HepG2 (cell line): ENCODE results near the gene THADA. TPM values are rescaled to one million over a fixed set of nuclear protein-coding genes. Genes with fewer than 3 reads are reported as not detected.

Source experiments
- ATF7 ChIP-seq, 2 experiments: fragments of 450-650 bp in 1 of 2; sonication (generic) in 1 of 2; formaldehyde crosslinking in 1 of 2; IDR thresholded peaks; 2 replicates each; pipeline versions ENCODE4 v1.4.0 to v1.6.1; 2016 to 2020; ENCODE audit warnings: antibody characterized with exemption in 1 of 2, mild to moderate bottlenecking in 1 of 2, missing genetic modification reagents in 1 of 2
- KAT7 ChIP-seq: IDR thresholded peaks from 2 replicates; pipeline ENCODE4 v1.6.1; 2018; ENCODE audit warnings: borderline replicate concordance, missing compliant biosample characterization
- MEIS1 ChIP-seq: sonication (generic); formaldehyde crosslinking; IDR thresholded peaks from 2 replicates; pipeline ENCODE4 v1.9.0; 2021; ENCODE audit warnings: mild to moderate bottlenecking, missing genetic modification reagents, moderate library complexity, borderline replicate concordance
- MLX ChIP-seq: IDR thresholded peaks from 2 replicates; pipeline ENCODE4 v1.6.1; 2016
- SMAD1 ChIP-seq: sonication (generic); formaldehyde crosslinking; IDR thresholded peaks from 2 replicates; pipeline ENCODE4 v1.4.0; 2020; ENCODE audit warnings: missing genetic modification reagents, low read depth, mild to moderate bottlenecking, borderline replicate concordance
- TFAP4 ChIP-seq: sonication (generic); IDR thresholded peaks from 2 replicates; pipeline ENCODE4 v1.6.1; 2016; ENCODE audit warnings: low read depth, borderline replicate concordance
- ZBTB4 ChIP-seq: sonication (generic); formaldehyde crosslinking; IDR thresholded peaks from 2 replicates; pipeline ENCODE4 v1.4.0; 2020; ENCODE audit warnings: missing genetic modification reagents, mild to moderate bottlenecking, borderline replicate concordance
- ZNF567 ChIP-seq: sonication (generic); formaldehyde crosslinking; IDR thresholded peaks from 2 replicates; pipeline ENCODE4 v1.8.1; 2023; ENCODE audit warnings: mild to moderate bottlenecking, missing genetic modification reagents, borderline replicate concordance
- ZNF580 ChIP-seq: IDR thresholded peaks from 2 replicates; pipeline ENCODE4 v1.6.1; 2016; ENCODE audit warnings: low read depth, borderline replicate concordance
- polyA plus RNA-seq, 8 experiments: library from polyadenylated mRNA; depleted of rRNA in 3 of 8; stranded (reverse) in 7 of 8; unstranded in 1 of 8; fragments of >200 nt; fragmentation: Illumina TruSeq in 4 of 8; extraction: Trizol in 4 of 8; gene quantifications; 2 replicates each; pipeline versions ENCODE4 v1.2.1 to v1.2.3, GENCODE V29; 2011 to 2016; ENCODE audit warnings: low read depth in 4 of 8, missing spikeins in 1 of 8, mixed read lengths in 1 of 8; ENCODE audit not compliant: insufficient read depth in 1 of 8
- total RNA-seq, 5 experiments: library from RNA; depleted of rRNA; stranded (reverse); fragments of >200 nt; fragmentation: Illumina TruSeq; extraction: Trizol; gene quantifications; 2 replicates each; pipeline ENCODE4 v1.2.3, GENCODE V29; 2016; ENCODE audit warnings: low read depth in 1 of 5
- TF ChIP-seq, protein P1 (sequence below): sonication (generic); formaldehyde crosslinking; IDR thresholded peaks from 2 replicates; pipeline ENCODE4 v1.4.0; 2020; ENCODE audit warnings: mild to moderate bottlenecking, missing genetic modification reagents

Gene THADA
- total and polyA plus RNA-seq, 2 of the 13 experiments (the other 11 are each of a cell fraction or from before 2014, with no cell fraction given) = 12.7 to 21.7 TPM

GRCh38 chr2:43210125-43210466, 385.7 kb downstream of the THADA start (continued):
- TF ChIP-seq TFAP4 (no peak), ATF7 (IDR thresholded peaks at IDR 0.05) (no peak), ATF7 (CRISPR knock-in tag; IDR thresholded peaks at IDR 0.05) (no peak), ZBTB4 (peak; percentile 75; the same call in 1 of the 2 replicates), MEIS1 (CRISPR knock-in tag) (no peak), ZNF567 (peak; percentile 61; the same call in 1 of the 2 replicates), MLX (CRISPR knock-in tag) (peak; percentile 60; the same call in 1 of the 2 replicates), SMAD1 (CRISPR knock-in tag) (peak; percentile 23; the same call in 1 of the 2 replicates), ZNF580 (CRISPR knock-in tag) (no peak), KAT7 (CRISPR knock-in tag) (peak; percentile 9; the same call in 1 of the 2 replicates)
- TF ChIP-seq, protein P1, sequence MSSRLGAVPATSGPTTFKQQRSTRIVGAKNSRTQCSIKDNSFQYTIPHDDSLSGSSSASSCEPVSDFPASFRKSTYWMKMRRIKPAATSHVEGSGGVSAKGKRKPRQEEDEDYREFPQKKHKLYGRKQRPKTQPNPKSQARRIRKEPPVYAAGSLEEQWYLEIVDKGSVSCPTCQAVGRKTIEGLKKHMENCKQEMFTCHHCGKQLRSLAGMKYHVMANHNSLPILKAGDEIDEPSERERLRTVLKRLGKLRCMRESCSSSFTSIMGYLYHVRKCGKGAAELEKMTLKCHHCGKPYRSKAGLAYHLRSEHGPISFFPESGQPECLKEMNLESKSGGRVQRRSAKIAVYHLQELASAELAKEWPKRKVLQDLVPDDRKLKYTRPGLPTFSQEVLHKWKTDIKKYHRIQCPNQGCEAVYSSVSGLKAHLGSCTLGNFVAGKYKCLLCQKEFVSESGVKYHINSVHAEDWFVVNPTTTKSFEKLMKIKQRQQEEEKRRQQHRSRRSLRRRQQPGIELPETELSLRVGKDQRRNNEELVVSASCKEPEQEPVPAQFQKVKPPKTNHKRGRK = 0 out of 2 replicates have a peak, but pooled peaks have one; percentile 37
